Chondrocyte (in vitro differentiated cells): ENCODE data around the gene KLRC3. TPM values are rescaled to one million over a fixed set of nuclear protein-coding genes. Genes with fewer than 3 reads are reported as not detected.
"Not testable (repeated sequence)": the region's sequence is repeated elsewhere in the genome, so short reads cannot be mapped to it uniquely, and the experiment has no call there.

Experiments
- DNase-seq: peaks from one replicate; pipeline ENCODE4 v3.0.0; 2021; ENCODE audit warnings: mixed read lengths, low spot score
- H3K27ac Mint-ChIP-seq: one replicate; pipeline ENCODE4 v1.8.0; 2021; ENCODE audit warnings: mild to moderate bottlenecking, moderate library complexity, mixed read lengths; ENCODE audit not compliant: unreplicated experiment
- H3K27me3 Mint-ChIP-seq: 2 replicates; pipeline ENCODE4 v1.8.0; 2021; ENCODE audit warnings: low read depth, mixed read lengths
- H3K36me3 Mint-ChIP-seq: 2 replicates; pipeline ENCODE4 v1.8.0; 2021; ENCODE audit warnings: low read depth, mixed read lengths
- H3K4me1 Mint-ChIP-seq: 2 replicates; pipeline ENCODE4 v1.8.0; 2021; ENCODE audit warnings: low read depth, mild to moderate bottlenecking, mixed read lengths
- H3K4me3 Mint-ChIP-seq: one replicate; pipeline ENCODE4 v1.8.0; 2021; ENCODE audit warnings: mild to moderate bottlenecking, moderate library complexity, mixed read lengths; ENCODE audit not compliant: unreplicated experiment
- H3K9me3 Mint-ChIP-seq: 2 replicates; pipeline ENCODE4 v1.8.0; 2021; ENCODE audit warnings: low read depth, mixed read lengths
- total RNA-seq: library from RNA; stranded (reverse); gene quantifications from 3 replicates; pipeline ENCODE4 v1.2.1, GENCODE V29; 2021
- TF ChIP-seq, protein P1 (sequence below): fragments of 200-600 bp; sonication (generic); IDR thresholded peaks from 2 replicates; pipeline ENCODE4 v1.5.0; 2021; ENCODE audit warnings: antibody characterized with exemption, mild to moderate bottlenecking, moderate library complexity

The KLRC3 gene
- total RNA-seq, 1 donor from 2014 or later = not detected

DNA sequence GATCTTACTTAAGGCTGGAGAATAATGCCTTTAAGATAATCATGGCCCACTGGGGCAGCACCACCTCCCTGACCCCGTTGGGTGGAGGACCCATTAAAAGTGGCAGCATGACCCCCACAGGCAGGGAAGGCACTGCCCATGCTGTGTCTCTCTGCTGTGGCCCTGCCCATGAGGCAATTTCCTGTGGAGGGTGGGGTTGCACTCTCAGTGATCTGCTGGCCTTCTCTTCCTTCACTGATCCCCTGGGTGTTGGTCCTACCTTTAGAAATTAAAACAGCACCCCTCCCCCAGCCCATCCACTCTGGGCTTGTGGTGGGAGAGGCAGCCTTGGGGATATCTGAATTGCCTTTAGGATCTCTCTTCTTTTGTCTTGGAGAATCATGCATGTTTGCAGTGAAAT is 47.8 kb downstream of the KLRC3 start:
- no peaks in the 10 kb centered on the region for H3K27me3 Mint-ChIP-seq
- TF ChIP-seq, protein P1, sequence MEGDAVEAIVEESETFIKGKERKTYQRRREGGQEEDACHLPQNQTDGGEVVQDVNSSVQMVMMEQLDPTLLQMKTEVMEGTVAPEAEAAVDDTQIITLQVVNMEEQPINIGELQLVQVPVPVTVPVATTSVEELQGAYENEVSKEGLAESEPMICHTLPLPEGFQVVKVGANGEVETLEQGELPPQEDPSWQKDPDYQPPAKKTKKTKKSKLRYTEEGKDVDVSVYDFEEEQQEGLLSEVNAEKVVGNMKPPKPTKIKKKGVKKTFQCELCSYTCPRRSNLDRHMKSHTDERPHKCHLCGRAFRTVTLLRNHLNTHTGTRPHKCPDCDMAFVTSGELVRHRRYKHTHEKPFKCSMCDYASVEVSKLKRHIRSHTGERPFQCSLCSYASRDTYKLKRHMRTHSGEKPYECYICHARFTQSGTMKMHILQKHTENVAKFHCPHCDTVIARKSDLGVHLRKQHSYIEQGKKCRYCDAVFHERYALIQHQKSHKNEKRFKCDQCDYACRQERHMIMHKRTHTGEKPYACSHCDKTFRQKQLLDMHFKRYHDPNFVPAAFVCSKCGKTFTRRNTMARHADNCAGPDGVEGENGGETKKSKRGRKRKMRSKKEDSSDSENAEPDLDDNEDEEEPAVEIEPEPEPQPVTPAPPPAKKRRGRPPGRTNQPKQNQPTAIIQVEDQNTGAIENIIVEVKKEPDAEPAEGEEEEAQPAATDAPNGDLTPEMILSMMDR = no peak
- peaks cover 7% of the 10 kb centered on the region for H3K4me1 Mint-ChIP-seq
- no peak overlapping the region for H3K27ac Mint-ChIP-seq
- H3K36me3 Mint-ChIP-seq = no peaks in the 10 kb centered on the region
- H3K4me3 Mint-ChIP-seq = no peak overlapping the region
- no peak for DNase-seq
- H3K9me3 Mint-ChIP-seq = peaks cover 7% of the 10 kb centered on the region

DNA sequence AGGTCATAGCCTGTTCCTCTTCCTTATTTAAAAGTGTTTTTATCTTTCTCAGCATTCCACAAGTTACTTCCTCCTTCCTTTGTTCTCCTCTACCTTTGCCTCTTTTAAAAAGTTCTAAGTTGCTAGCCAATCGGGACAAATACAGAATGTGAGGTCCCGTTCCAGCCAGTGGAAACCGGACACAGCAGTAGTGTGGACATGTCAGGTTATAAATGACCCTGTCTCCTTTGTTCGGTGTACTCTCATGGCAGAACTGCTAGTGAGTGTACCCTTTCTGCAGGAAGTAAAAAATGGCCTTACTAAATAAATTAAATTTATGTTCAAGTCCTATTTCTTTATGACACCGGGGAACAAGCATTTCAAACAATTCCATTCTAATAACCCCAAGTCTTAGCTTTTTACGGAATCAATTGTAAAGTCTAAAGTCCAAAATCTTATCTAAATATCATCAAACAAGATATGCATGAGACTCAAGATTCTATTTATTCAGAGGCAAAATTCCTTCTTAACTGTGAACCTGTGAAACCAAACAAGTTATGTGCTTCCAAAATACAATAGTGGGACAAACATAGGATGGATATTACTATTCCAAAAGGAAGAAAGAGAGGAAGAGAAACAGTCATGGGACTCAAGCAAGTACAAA is 48.4 kb downstream of the KLRC3 start:
- not testable (repeated sequence) for H3K9me3 Mint-ChIP-seq, H3K27me3 Mint-ChIP-seq, H3K27ac Mint-ChIP-seq, H3K4me3 Mint-ChIP-seq, DNase-seq, H3K4me1 Mint-ChIP-seq, H3K36me3 Mint-ChIP-seq

DNA sequence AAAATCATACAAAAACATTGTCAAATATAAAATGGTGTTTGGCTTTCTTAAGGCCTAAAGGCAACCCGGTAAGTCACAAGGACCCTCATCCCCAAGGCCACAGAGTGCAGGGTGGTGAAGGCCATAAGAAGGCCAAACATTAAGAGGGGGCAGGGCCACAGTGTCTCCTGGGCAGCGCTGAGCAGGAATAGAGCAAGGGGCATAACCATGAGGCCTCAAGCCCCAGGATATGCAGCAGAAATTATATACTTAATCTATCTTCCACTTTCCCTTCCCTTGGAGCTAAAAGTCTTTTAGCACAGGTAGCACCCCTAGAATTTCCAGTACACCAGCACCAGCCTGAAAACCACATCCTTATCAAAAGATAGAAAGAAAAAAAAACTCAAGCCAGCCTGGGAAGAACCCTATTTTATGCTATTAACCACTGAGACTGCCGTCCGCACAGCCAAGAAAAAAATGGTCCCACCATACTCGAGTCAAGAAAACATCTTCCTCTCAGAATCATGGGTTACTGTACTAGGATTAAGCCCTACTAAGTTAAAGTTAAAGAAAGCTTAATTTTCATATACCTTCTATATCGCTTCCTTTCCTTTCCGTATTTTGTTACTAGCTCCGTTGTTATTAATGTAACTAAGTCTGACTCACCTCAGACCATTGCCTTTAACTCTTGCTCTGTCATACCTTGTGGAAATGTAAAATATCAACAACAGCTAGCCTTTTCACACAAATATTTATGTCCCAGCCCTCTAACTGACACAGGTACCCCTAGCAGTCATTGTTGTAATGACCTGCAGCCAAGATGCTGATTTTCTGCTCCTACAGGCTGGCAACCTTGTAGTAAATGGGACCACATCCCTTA is 50.6 kb downstream of the KLRC3 start:
- H3K27me3 Mint-ChIP-seq = no peaks in the 10 kb centered on the region
- peaks cover 9% of the 10 kb centered on the region for H3K4me1 Mint-ChIP-seq
- no peak overlapping the region for H3K27ac Mint-ChIP-seq
- H3K9me3 Mint-ChIP-seq = peaks cover 3% of the 10 kb centered on the region
- DNase-seq = no peak
- TF ChIP-seq, protein P1 = no peak
- no peaks in the 10 kb centered on the region for H3K36me3 Mint-ChIP-seq
- no peak overlapping the region for H3K4me3 Mint-ChIP-seq

DNA sequence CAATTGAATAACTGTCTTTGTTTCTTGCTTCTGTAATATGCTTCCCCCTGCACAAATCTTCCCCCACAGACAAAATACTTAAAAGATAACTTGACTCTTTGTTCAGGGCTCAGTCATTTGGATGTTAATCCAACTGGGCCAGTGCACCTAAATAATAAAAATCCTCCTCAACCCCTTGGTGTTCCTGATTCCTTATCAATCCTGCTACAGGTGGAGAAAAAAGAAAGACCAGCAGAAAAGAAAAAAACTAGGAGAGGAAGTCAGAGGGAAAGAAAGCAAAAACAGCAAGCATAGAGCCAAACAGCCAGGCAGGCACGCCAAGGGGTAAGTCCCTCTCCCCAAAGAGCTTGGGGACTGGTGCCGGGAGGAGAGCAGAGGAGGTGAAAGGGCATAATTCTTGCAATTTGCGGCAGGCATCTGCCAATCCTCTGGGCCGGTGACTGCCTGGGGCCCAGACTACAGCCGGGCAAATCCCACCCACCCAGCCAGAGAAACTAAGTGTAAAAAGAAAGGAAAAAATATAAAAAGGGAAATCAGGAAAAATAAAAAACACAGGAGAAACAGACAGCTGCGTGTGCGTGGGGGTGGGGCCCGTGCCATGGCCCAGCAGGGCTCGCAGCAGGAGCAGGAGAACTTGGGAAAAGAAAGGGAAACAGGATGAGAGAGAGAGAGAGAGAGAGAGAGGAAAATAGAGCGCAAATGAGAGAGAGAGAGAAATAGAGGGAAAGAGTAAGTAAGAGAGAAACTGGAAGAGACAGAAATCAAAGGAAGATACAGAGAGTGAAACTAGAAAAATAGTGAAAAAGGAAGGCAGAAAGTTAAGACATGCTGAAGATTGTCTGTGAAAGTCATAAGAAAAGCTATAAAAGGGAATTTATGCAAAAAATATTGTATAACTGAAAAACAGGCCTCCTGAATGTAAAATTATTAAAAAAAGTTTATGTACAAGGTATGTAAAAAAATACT is 51.9 kb downstream of the KLRC3 start:
- no peaks in the 10 kb centered on the region for H3K36me3 Mint-ChIP-seq

DNA sequence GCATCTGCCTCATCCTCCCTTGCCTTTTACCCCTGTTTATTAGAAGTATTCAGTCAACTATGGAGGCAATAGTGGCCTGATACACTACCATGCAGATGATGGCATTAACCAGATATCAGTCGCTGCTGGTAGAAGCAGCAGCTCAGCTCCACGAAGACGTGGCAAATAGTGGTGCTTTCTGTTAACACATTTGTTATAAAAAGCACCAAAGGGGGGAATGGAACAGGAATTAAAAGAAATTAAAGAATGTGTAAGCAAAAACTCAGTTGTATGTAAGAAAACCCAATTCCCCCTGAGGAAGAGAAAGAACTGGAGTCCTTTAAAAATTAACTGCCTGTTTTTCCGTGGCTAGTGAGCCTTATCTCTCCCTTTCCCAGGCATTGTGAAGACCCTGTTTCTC is 52.7 kb downstream of the KLRC3 start:
- not testable (repeated sequence) for H3K4me1 Mint-ChIP-seq, H3K27ac Mint-ChIP-seq, H3K27me3 Mint-ChIP-seq, H3K9me3 Mint-ChIP-seq, H3K36me3 Mint-ChIP-seq, H3K4me3 Mint-ChIP-seq, DNase-seq

More for the DNA sequence above, 51.9 kb downstream of the KLRC3 start:
- Mint-ChIP-seq H3K9me3 (peaks cover 3% of the 10 kb centered on the region), H3K27ac (peak overlapping the region; percentile 49), H3K27me3 (no peaks in the 10 kb centered on the region), H3K4me3 (no peak overlapping the region), H3K4me1 (peaks cover 9% of the 10 kb centered on the region)
- DNase-seq = no peak
- TF ChIP-seq, protein P1 = no peak

DNA sequence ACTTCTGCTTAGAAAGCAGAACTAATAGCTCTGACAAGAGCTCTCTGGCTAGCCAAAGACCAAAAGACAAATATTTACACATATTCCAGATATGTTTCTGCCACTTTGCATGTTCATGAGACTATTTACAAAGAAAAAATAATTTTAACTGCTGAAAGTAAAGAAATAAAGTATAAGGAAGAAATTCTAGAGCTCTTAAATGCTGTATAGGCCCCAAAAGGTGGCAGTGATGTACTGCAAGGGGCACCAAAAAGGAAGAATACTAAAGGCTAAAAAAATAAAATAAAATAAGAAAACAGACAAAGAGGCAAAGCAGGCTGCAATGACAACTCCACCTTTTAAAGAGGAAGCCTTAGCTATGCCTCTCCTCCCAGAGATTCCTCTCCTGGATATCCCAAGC is 53.5 kb downstream of the KLRC3 start:
- DNase-seq = no peak
- Mint-ChIP-seq H3K4me1 (peaks cover 5% of the 10 kb centered on the region), H3K4me3 (no peak overlapping the region), H3K27me3 (no peaks in the 10 kb centered on the region), H3K9me3 (peaks cover 3% of the 10 kb centered on the region), H3K27ac (no peak overlapping the region), H3K36me3 (no peaks in the 10 kb centered on the region)
- TF ChIP-seq, protein P1 = peak; percentile 81
